Measurements from ENCODE around the gene MRPL18.

- TF ChIP-seq CTCF (IDR thresholded peaks at IDR 0.05) (no peak), POLR2A (IDR thresholded peaks at IDR 0.05) (no peak)
Measured at GRCh38 chr6:159805440-159806020, 15.3 kb downstream of the MRPL18 start.
